Prostate gland (tissue), 2 donors: ENCODE data around the gene CEP19. TPM values are rescaled to one million over a fixed set of nuclear protein-coding genes. Genes with fewer than 3 reads are reported as not detected.

Experiments used
- DNase-seq: peaks from one replicate; pipeline ENCODE4 v3.0.0-alpha.2; 2019; ENCODE audit warnings: low spot score
- H3K27ac ChIP-seq, 2 donors: fragments of 200-600 bp; sonication (generic); 2 replicates each; pipeline ENCODE4 v1.5.1; 2017 to 2019
- H3K27me3 ChIP-seq: fragments of 200-600 bp; sonication (generic); replicated peaks from 2 replicates; pipeline ENCODE4 v1.5.1; 2019; ENCODE audit not compliant: insufficient read depth
- H3K36me3 ChIP-seq, 2 donors: fragments of 200-600 bp; sonication (generic); 1 replicate in 1 of 2; 2 replicates in 1 of 2; pipeline versions ENCODE4 v1.5.1 to v1.8.1; 2017 to 2019
- H3K4me1 ChIP-seq: fragments of 200-600 bp; sonication (generic); replicated peaks from 2 replicates; pipeline ENCODE4 v1.5.1; 2019
- H3K4me3 ChIP-seq, 2 donors: fragments of 200-600 bp; sonication (generic); 2 replicates each; pipeline ENCODE4 v1.5.1; 2017 to 2019
- H3K9me3 ChIP-seq: fragments of 200-600 bp; sonication (generic); 2 replicates; pipeline ENCODE4 v1.5.1; 2017
- CTCF ChIP-seq, 4 experiments: fragments of 200-600 bp in 2 of 4; fragments of 450-650 bp in 2 of 4; sonication (generic) in 2 of 4; IDR thresholded peaks; 1 replicate in 3 of 4; 2 replicates in 1 of 4; pipeline ENCODE4 v1.5.1; 2016 to 2019; ENCODE audit warnings: antibody characterized with exemption in 4 of 4, mild to moderate bottlenecking in 2 of 4, moderate library complexity in 2 of 4
- POLR2A ChIP-seq: fragments of 450-650 bp; IDR thresholded peaks from one replicate; pipeline ENCODE4 v1.6.1; 2016; ENCODE audit warnings: antibody characterized with exemption, mild to moderate bottlenecking
- POLR2AphosphoS5 ChIP-seq: sonication (generic); formaldehyde crosslinking; IDR thresholded peaks from one replicate; pipeline ENCODE4 v1.6.1; 2017; ENCODE audit warnings: antibody characterized with exemption
- WGBS: methylation state at CpG from one replicate; pipeline ENCODE4 v1.1.5; 2018; 5-methylcytosine and 5-hydroxymethylcytosine counted together
- intact Hi-C: fragments of 100-400 bp; cut with DNase I; formaldehyde crosslinking; loops from one replicate; pipeline ENCODE4 v1.14.2; 2022
- total RNA-seq, 2 donors: library from RNA; depleted of rRNA; stranded (reverse); fragments of >200 nt; gene quantifications; one replicate each; pipeline ENCODE4 v1.1.0, GENCODE V29; 2016

CEP19 gene
- total RNA-seq, 2 donors from 2014 or later: 2.2 to 6.3 TPM

GRCh38 chr3:196689941-196690660 is 21.9 kb downstream of the CEP19 start:
- Histone ChIP-seq H3K9me3 (no peaks in the 10 kb centered on the region), H3K36me3 (no peaks in the 10 kb centered on the region), H3K27me3 (no peaks in the 10 kb centered on the region), H3K27ac (no peak overlapping the region), H3K4me3 (no peak overlapping the region), H3K4me1 (no peaks in the 10 kb centered on the region)
- WGBS: 88% methylated on average over 17 of the region's 17 CpGs
- intact Hi-C loops: loop anchor here (5.0 kb wide), 2 partner anchors 153 to 438 kb away; no protein-coding TSS in a partner anchor
- TF ChIP-seq POLR2A (no peak), POLR2AphosphoS5 (no peak), CTCF (IDR thresholded peaks at IDR 0.05) (no peak)
- no peak for DNase-seq

GRCh38 chr3:196688349-196688748 is 23.7 kb downstream of the CEP19 start:
- DNase-seq: no peak
- H3K4me3 ChIP-seq: no peak overlapping the region
- intact Hi-C loops: loop anchor here (5.0 kb wide), 1 partner anchor 151 kb away; no protein-coding TSS in a partner anchor
- TF ChIP-seq POLR2AphosphoS5: no peak
- H3K27me3 ChIP-seq: no peaks in the 10 kb centered on the region
- H3K36me3 ChIP-seq: no peaks in the 10 kb centered on the region
- H3K27ac ChIP-seq: no peak overlapping the region
- WGBS: 28% methylated on average over 5 of the region's 5 CpGs
- no peaks in the 10 kb centered on the region for H3K9me3 ChIP-seq
- no peaks in the 10 kb centered on the region for H3K4me1 ChIP-seq

- 49% methylated on average over 2 of the region's 2 CpGs for WGBS
- Histone ChIP-seq H3K9me3 (no peaks in the 10 kb centered on the region), H3K27me3 (no peaks in the 10 kb centered on the region), H3K4me3 (no peak overlapping the region), H3K27ac (no peak overlapping the region), H3K4me1 (no peaks in the 10 kb centered on the region), H3K36me3 (no peaks in the 10 kb centered on the region)
- TF ChIP-seq POLR2AphosphoS5 (no peak), POLR2A (no peak), CTCF (IDR thresholded peaks at IDR 0.05) (no peak)
- DNase-seq: no peak
- intact Hi-C loops: loop anchor here (5.0 kb wide), 1 partner anchor 149 kb away; no protein-coding TSS in a partner anchor
These were observed 25.6 kb downstream of the CEP19 start for GRCh38 chr3:196686436-196686835.

GRCh38 chr3:196684548-196685407 is 27.3 kb downstream of the CEP19 start:
- TF ChIP-seq POLR2A (no peak), CTCF (IDR thresholded peaks at IDR 0.05) (peak; percentile 69 to 97 (median 88)), POLR2AphosphoS5 (peak; percentile 53)
- Histone ChIP-seq H3K9me3 (no peaks in the 10 kb centered on the region), H3K27me3 (no peaks in the 10 kb centered on the region), H3K4me3 (no peak overlapping the region), H3K4me1 (no peaks in the 10 kb centered on the region), H3K36me3 (no peaks in the 10 kb centered on the region), H3K27ac (no peak overlapping the region)
- intact Hi-C loops: loop anchor here (5.0 kb wide), 2 partner anchors 77 to 147 kb away; no protein-coding TSS in a partner anchor
- WGBS: 41% methylated on average over 24 of the region's 24 CpGs
- DNase-seq: peak; percentile 40

- no peak for DNase-seq
- intact Hi-C loops: no loop called here
- H3K27ac ChIP-seq: no peak overlapping the region
- no peak for TF ChIP-seq CTCF (IDR thresholded peaks at IDR 0.05)
- TF ChIP-seq POLR2A: no peak
- no peak for TF ChIP-seq POLR2AphosphoS5
- no peaks in the 10 kb centered on the region for H3K4me1 ChIP-seq
- H3K36me3 ChIP-seq: no peaks in the 10 kb centered on the region
- H3K27me3 ChIP-seq: no peaks in the 10 kb centered on the region
- H3K9me3 ChIP-seq: no peaks in the 10 kb centered on the region
- H3K4me3 ChIP-seq: no peak overlapping the region
- WGBS: 56% methylated on average over 1 of the region's 1 CpG
These were observed 34.1 kb downstream of the CEP19 start for GRCh38 chr3:196677931-196678330.
